ES-I3 (cell line): ENCODE measurements around the gene AZGP1.
"Not testable (repeated sequence)": the region's sequence is repeated elsewhere in the genome, so short reads cannot be mapped to it uniquely, and the experiment has no call there.

ENCODE experiments used
- H3K36me3 ChIP-seq: 2 replicates; pipeline ENCODE4 v1.6.1; 2013; ENCODE audit warnings: mild to moderate bottlenecking, low read length, control low read depth, moderate library complexity; ENCODE audit not compliant: insufficient read depth
- H3K4me1 ChIP-seq: 2 replicates; pipeline ENCODE4 v1.6.1; 2013; ENCODE audit warnings: mild to moderate bottlenecking, control low read depth, low read length; ENCODE audit not compliant: insufficient read depth
- H3K9ac ChIP-seq: 2 replicates; pipeline ENCODE4 v1.6.1; 2013; ENCODE audit warnings: low read depth, mild to moderate bottlenecking, low read length, moderate library complexity
- H3K9me3 ChIP-seq: 2 replicates; pipeline ENCODE4 v1.6.1; 2013; ENCODE audit warnings: mild to moderate bottlenecking, low read length, moderate library complexity; ENCODE audit not compliant: control insufficient read depth, insufficient read depth

AZGP1 gene

DNA sequence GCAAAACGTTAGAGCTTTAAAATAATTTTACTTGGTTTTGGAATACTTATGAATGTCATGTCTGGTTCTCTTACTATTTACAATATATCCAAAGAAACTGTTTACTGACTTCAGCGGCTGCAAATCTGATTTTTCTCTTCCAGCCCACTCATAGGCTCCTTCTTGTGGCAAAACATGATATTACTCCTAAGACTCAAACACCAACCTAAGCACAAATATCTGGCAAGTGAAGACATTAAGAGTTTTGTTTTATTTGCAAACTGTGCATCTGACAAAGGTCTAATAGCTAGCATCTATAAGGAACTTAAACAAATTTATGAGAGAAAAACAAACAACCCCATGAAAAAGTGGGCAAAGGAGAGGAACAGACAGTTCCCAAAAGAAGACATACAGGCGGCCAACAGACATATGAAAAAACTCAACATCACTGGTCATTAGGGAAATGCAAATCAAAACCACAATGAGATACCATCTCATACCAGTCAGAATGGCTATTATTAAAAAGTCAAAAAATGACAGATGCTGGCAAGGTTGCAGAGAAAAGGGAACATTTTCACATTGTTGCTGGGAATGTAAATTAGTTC is 26.1 kb downstream of the AZGP1 start:
- 0 out of 2 replicates have a peak, but pooled peaks cover 11% of the 10 kb centered on the region for H3K9me3 ChIP-seq
- H3K4me1 ChIP-seq = peaks cover 3% of the 10 kb centered on the region; the same call in 1 of the 2 replicates
- H3K9ac ChIP-seq = no peak overlapping the region
- no peaks in the 10 kb centered on the region for H3K36me3 ChIP-seq

- H3K4me1 ChIP-seq = peaks cover 16% of the 10 kb centered on the region
- no peaks in the 10 kb centered on the region for H3K36me3 ChIP-seq
- 0 out of 2 replicates have a peak, but pooled peaks cover 11% of the 10 kb centered on the region for H3K9me3 ChIP-seq
- H3K9ac ChIP-seq = no peak overlapping the region
Measured at GRCh38 chr7:99947608-99948007, 28.2 kb downstream of the AZGP1 start.

DNA sequence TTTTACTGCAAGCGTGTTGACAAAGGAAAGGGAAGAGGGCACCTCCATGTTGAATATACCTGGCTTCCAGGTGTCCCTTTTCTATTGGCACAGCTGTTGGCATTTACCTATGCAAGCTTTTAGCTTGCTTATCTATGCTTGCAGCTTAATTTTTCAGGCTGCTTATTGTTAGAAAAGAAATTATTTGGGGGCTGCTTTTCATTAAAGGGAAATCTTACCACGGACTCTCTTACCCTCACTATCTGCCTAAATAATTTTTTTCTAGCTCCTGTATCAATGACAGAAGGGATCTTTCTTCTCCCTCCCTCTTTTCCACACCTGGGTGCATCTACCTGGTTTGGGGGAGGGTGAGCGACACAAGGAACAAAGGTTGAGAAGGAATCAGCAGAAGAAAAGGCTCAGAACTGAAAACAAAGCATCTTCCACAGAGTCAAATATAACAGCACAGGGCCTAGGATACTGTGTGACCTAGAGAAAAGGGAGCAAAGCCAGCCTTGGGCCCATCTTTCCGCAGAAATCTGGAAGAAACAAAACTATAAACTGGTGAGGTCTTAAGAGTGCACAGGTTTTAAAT is 31.2 kb downstream of the AZGP1 start:
- Histone ChIP-seq H3K9ac (peak overlapping the region; percentile 10), H3K36me3 (peaks cover 2% of the 10 kb centered on the region; the same call in 1 of the 2 replicates)

GRCh38 chr7:99943641-99944496 is 32.0 kb downstream of the AZGP1 start:
- Histone ChIP-seq H3K4me1 (peaks cover 16% of the 10 kb centered on the region), H3K9ac (peak overlapping the region; percentile 23), H3K9me3 (peaks cover 7% of the 10 kb centered on the region), H3K36me3 (peaks cover 2% of the 10 kb centered on the region; the same call in 1 of the 2 replicates)

More for the DNA sequence above, 31.2 kb downstream of the AZGP1 start:
- H3K9me3 ChIP-seq = peaks cover under 1% of the 10 kb centered on the region; the same call in 1 of the 2 replicates
- peaks cover 16% of the 10 kb centered on the region for H3K4me1 ChIP-seq

- H3K4me1 ChIP-seq = peaks cover 3% of the 10 kb centered on the region
- peaks cover 13% of the 10 kb centered on the region for H3K9me3 ChIP-seq
- no peak overlapping the region for H3K9ac ChIP-seq
- H3K36me3 ChIP-seq = peaks cover 2% of the 10 kb centered on the region; the same call in 1 of the 2 replicates
Measured at GRCh38 chr7:99938296-99938695, 37.5 kb downstream of the AZGP1 start.

DNA sequence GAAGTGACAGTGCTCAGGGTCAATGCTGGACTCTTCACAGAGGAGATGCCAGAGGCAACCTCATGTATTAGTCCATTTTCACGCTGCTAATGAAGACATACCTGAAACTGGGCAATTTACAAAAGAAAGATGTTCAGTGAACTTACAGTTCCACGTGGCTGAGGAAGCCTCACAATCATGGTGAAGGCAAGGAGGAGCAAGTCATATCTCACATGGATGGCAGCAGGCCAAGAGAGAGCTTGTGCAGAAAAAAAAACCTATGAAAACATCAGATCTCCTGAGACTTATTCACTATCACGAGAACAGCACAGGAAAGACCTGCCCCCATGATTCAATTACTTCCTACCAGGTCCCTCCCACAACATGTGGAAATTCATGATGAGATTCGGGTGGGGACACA is 40.8 kb downstream of the AZGP1 start:
- not testable (repeated sequence) for H3K9ac ChIP-seq, H3K36me3 ChIP-seq, H3K4me1 ChIP-seq
- H3K9me3 ChIP-seq = peaks cover 13% of the 10 kb centered on the region

DNA sequence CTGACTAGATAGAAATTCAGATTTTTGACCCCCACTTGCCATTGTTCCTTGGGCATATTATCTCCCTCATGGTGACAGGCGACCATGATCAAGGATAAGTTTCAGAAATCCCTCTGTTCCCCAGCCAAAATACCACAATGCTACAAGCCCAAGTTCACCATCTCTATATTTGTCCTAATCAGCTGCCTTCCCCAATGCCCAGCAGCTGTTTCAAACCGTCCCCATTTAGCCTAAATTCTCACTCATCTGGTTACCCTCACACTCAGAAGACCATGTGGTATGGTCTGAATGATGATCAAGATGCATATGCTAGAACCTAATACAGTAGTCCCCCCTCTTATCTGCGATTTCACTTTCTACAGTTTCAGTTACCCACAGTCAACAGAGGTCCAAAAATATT is 45.5 kb downstream of the AZGP1 start:
- no peak overlapping the region for H3K9ac ChIP-seq
- H3K9me3 ChIP-seq = no peaks in the 10 kb centered on the region
- H3K36me3 ChIP-seq = no peaks in the 10 kb centered on the region
- no peaks in the 10 kb centered on the region for H3K4me1 ChIP-seq

GRCh38 chr7:99929730-99930053 is 46.1 kb downstream of the AZGP1 start:
- Histone ChIP-seq H3K4me1 (no peaks in the 10 kb centered on the region), H3K9me3 (no peaks in the 10 kb centered on the region), H3K9ac (peak overlapping the region; percentile 43; the same call in 1 of the 2 replicates), H3K36me3 (no peaks in the 10 kb centered on the region)

DNA sequence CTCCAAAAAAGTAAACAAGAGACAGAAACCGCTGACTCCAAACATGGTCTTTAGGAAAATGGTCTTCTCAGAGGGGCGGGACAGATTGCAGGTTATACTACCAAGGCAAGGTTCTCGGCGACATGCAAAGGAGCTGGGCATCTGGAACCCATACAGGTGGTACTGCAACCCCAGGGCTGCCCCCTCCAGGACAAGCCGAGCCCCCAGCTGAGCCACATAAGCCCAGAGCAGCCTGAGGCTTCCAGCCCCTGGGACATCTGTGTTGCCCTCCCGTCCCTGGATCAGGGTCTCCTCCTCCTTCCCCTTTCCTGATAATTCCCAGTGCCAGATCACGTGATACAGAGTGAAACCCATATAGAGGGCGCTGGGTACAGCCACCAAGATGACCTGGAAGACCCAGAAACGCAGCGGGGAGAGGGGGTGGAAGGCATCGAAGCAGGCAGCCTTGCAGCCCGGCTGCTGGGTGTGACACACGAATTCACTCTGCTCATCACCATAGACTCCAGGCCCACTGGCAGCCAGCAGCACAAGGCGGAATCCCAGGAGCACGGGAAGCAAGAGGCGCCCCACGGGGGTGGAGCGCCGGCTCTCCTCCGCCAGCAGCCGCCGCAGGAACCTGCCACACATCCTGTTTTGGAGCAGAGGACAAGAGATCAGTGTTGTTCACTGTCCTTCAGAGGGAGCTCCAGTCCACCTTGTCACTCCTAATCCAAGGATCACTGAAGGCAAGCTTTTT is 46.7 kb downstream of the AZGP1 start, which contains the start of gene GJC3:
Gene GJC3 (minus strand): TSS at position 627 of the 736 bp plus-strand sequence. CDS start 0 bp downstream, at position 627.
- Histone ChIP-seq H3K9me3 (no peaks in the 10 kb centered on the region), H3K36me3 (no peaks in the 10 kb centered on the region), H3K9ac (peak within 1 kb of the TSS; percentile 43; the same call in 1 of the 2 replicates), H3K4me1 (no peaks in the 10 kb centered on the region)

DNA sequence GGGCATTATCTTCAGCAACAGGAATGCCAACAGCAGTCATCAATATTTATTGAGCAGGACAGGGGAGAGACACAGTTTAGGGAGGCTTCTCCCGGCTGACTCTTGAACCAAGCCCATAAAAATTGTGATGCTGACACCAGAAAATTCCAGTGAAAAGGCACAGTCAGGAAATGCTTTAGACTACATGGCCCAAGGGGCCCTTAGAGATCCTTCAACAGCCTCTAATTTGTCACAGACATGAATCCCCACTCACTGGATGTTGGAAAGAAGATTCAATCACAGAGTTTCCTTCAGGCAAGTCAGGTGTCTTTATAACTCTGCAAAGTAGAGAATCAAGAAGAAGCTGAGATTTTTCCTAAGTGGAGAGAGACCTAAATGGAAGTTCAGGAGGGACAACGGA is 47.6 kb downstream of the AZGP1 start:
- Histone ChIP-seq H3K4me1 (no peaks in the 10 kb centered on the region), H3K9ac (no peak overlapping the region), H3K36me3 (no peaks in the 10 kb centered on the region), H3K9me3 (no peaks in the 10 kb centered on the region)

GRCh38 chr7:99927536-99927935 is 48.3 kb downstream of the AZGP1 start:
- no peak overlapping the region for H3K9ac ChIP-seq
- H3K4me1 ChIP-seq = no peaks in the 10 kb centered on the region
- H3K36me3 ChIP-seq = no peaks in the 10 kb centered on the region
- no peaks in the 10 kb centered on the region; the same call in 1 of the 2 replicates for H3K9me3 ChIP-seq

- no peaks in the 10 kb centered on the region for H3K36me3 ChIP-seq
- peaks cover under 1% of the 10 kb centered on the region; the same call in 1 of the 2 replicates for H3K9me3 ChIP-seq
- no peaks in the 10 kb centered on the region for H3K4me1 ChIP-seq
- no peak overlapping the region for H3K9ac ChIP-seq
Measured at GRCh38 chr7:99926321-99926720, 49.5 kb downstream of the AZGP1 start.

GRCh38 chr7:99923200-99923599 is 52.6 kb downstream of the AZGP1 start:
- Histone ChIP-seq H3K36me3 (no peaks in the 10 kb centered on the region), H3K9ac (no peak overlapping the region), H3K4me1 (no peaks in the 10 kb centered on the region), H3K9me3 (peaks cover 8% of the 10 kb centered on the region; the same call in 1 of the 2 replicates)

GRCh38 chr7:99920149-99920548 is 55.7 kb downstream of the AZGP1 start:
- Histone ChIP-seq H3K9ac (no peak overlapping the region), H3K4me1 (no peaks in the 10 kb centered on the region), H3K9me3 (peaks cover 8% of the 10 kb centered on the region; the same call in 1 of the 2 replicates), H3K36me3 (no peaks in the 10 kb centered on the region)
